Stimulated activated CD4-positive, alpha-beta T cell treated with anti-CD3 and anti-CD28 coated beads, TNF-alpha, amount 100 ng/mL, for 48 hours (primary cell): Measurements from ENCODE around the gene SMYD3.

ENCODE experiments used
- DNase-seq, 3 donors: peaks; one replicate each; pipeline ENCODE4 v3.0.0-alpha.2; 2020; ENCODE audit warnings: low read depth in 3 of 3

The SMYD3 gene

GRCh38 chr1:246069581-246069980 lies 437.5 kb downstream of the SMYD3 start:
- DNase-seq: no peak

GRCh38 chr1:246068619-246069509 lies 438.2 kb downstream of the SMYD3 start:
- DNase-seq: no peak

GRCh38 chr1:246068217-246068512 lies 438.9 kb downstream of the SMYD3 start:
- no peak for DNase-seq

- no peak for DNase-seq
These were observed 439.5 kb downstream of the SMYD3 start for GRCh38 chr1:246067432-246068216.

GRCh38 chr1:246066573-246066972 lies 440.5 kb downstream of the SMYD3 start:
- DNase-seq: no peak

- DNase-seq: no peak
These were observed 441.5 kb downstream of the SMYD3 start for GRCh38 chr1:246065592-246065991.

- DNase-seq: no peak
These were observed 442.2 kb downstream of the SMYD3 start for GRCh38 chr1:246064891-246065290.

GRCh38 chr1:246063013-246063616 lies 444.0 kb downstream of the SMYD3 start:
- no peak for DNase-seq

- no peak for DNase-seq
These were observed 448.6 kb downstream of the SMYD3 start for GRCh38 chr1:246058466-246058865.

GRCh38 chr1:246052603-246053002 lies 454.5 kb downstream of the SMYD3 start:
- no peak for DNase-seq

GRCh38 chr1:246051909-246052518 lies 455.1 kb downstream of the SMYD3 start:
- no peak for DNase-seq

GRCh38 chr1:246048693-246049092 lies 458.4 kb downstream of the SMYD3 start:
- DNase-seq: no peak

GRCh38 chr1:246043556-246043955 lies 463.5 kb downstream of the SMYD3 start:
- no peak for DNase-seq

- DNase-seq: no peak
These were observed 465.7 kb downstream of the SMYD3 start for GRCh38 chr1:246041360-246041759.

- no peak for DNase-seq
These were observed 466.7 kb downstream of the SMYD3 start for GRCh38 chr1:246040200-246040890.

GRCh38 chr1:246039584-246039983 lies 467.5 kb downstream of the SMYD3 start:
- DNase-seq: no peak

GRCh38 chr1:246037832-246038231 lies 469.2 kb downstream of the SMYD3 start:
- no peak for DNase-seq

- no peak for DNase-seq
These were observed 470.9 kb downstream of the SMYD3 start for GRCh38 chr1:246036175-246036574.

- DNase-seq: no peak
These were observed 472.0 kb downstream of the SMYD3 start for GRCh38 chr1:246035060-246035541.

- no peak for DNase-seq
These were observed 472.4 kb downstream of the SMYD3 start for GRCh38 chr1:246034630-246035029.

- DNase-seq: no peak
These were observed 474.1 kb downstream of the SMYD3 start for GRCh38 chr1:246032984-246033383.
